ENCODE measurements around the gene C8A. TPM values are rescaled to one million over a fixed set of nuclear protein-coding genes. Genes with fewer than 3 reads are reported as not detected.

Gene C8A
- total RNA-seq = not detected in 2 replicates

GRCh38 chr1:56854521-56855099 is at the start of gene C8A:
TSS of gene C8A (plus strand) at chr1:56854797. CDS start at chr1:56854902, 105 bp downstream.

GRCh38 chr1:56819387-56819899 is 35.2 kb upstream of the C8A start, which contains the start of gene FYB2:
TSS of gene FYB2 (minus strand) at chr1:56819404. CDS start at chr1:56819290, 114 bp downstream.

GRCh38 chr1:56965916-56966697 is 111.5 kb downstream of the C8A start, which contains the start of gene C8B:
TSS of gene C8B (minus strand) at chr1:56966015. CDS start at chr1:56965948, 67 bp downstream.

Other genes with a start within 250 kb of the C8A start
- gene PRKAA2, start 209.5 kb upstream of the C8A start, total RNA-seq = 6.3 and 7.3 TPM in 2 replicates
- gene FYB2, start 35.4 kb upstream of the C8A start, total RNA-seq = not detected in 2 replicates
- gene C8B, start 111.2 kb downstream of the C8A start, total RNA-seq = not detected in 2 replicates

All from aortic smooth muscle cell (primary cell).